Osteocyte (in vitro differentiated cells): ENCODE measurements around the gene KCNC3. TPM values are rescaled to one million over a fixed set of nuclear protein-coding genes. Genes with fewer than 3 reads are reported as not detected.

Experiments used
- DNase-seq: peaks from one replicate; pipeline ENCODE4 v3.0.0; 2021; ENCODE audit warnings: mixed read lengths; ENCODE audit not compliant: unreplicated experiment; ENCODE audit errors: extremely low spot score
- H3K27ac Mint-ChIP-seq: one replicate; pipeline ENCODE4 v1.8.0; 2021; ENCODE audit warnings: mild to moderate bottlenecking, mixed read lengths; ENCODE audit not compliant: unreplicated experiment
- H3K27me3 Mint-ChIP-seq: one replicate; pipeline ENCODE4 v1.8.0; 2021; ENCODE audit warnings: mixed read lengths; ENCODE audit not compliant: unreplicated experiment
- H3K36me3 Mint-ChIP-seq: one replicate; pipeline ENCODE4 v1.8.0; 2021; ENCODE audit warnings: mixed read lengths; ENCODE audit not compliant: unreplicated experiment
- H3K4me1 Mint-ChIP-seq: one replicate; pipeline ENCODE4 v1.8.0; 2021; ENCODE audit warnings: mixed read lengths; ENCODE audit not compliant: unreplicated experiment
- H3K4me3 Mint-ChIP-seq: one replicate; pipeline ENCODE4 v1.8.0; 2021; ENCODE audit warnings: mild to moderate bottlenecking, moderate library complexity, mixed read lengths; ENCODE audit not compliant: unreplicated experiment
- H3K9me3 Mint-ChIP-seq: one replicate; pipeline ENCODE4 v1.8.0; 2021; ENCODE audit warnings: mixed read lengths; ENCODE audit not compliant: unreplicated experiment
- CTCF ChIP-seq: fragments of 200-600 bp; sonication (generic); IDR thresholded peaks from 2 replicates; pipeline ENCODE4 v1.5.0; 2021; ENCODE audit warnings: antibody characterized with exemption, mild to moderate bottlenecking, moderate library complexity
- long read RNA-seq: library from polyadenylated mRNA; unstranded; transcript quantifications from one replicate; pipeline ENCODE4 v2.0.0, GENCODE V29; 2021
- total RNA-seq: library from RNA; stranded (reverse); gene quantifications from 2 replicates; pipeline ENCODE4 v1.2.1, GENCODE V29; 2021

Gene KCNC3
- total RNA-seq: 1.1 and 1.2 TPM in 2 replicates
- long read RNA-seq: 0 reads

GRCh38 chr19:50329146-50329925, at the start of gene KCNC3:
Gene KCNC3, minus strand, starts transcription at chr19:50329377. Its CDS starts 295 bp downstream, at chr19:50329082.
- Mint-ChIP-seq H3K27me3 (peaks cover 53% of the 10 kb centered on the region), H3K27ac (peak within 1 kb of the TSS; percentile 68), H3K36me3 (peaks cover 7% of the 10 kb centered on the region)

GRCh38 chr19:50378863-50379236, 49.7 kb upstream of the KCNC3 start:
- TF ChIP-seq CTCF: no peak
- no peaks in the 10 kb centered on the region for H3K27me3 Mint-ChIP-seq
- H3K4me3 Mint-ChIP-seq: no peak overlapping the region
- no peaks in the 10 kb centered on the region for H3K9me3 Mint-ChIP-seq
- H3K27ac Mint-ChIP-seq: no peak overlapping the region
- peaks cover 12% of the 10 kb centered on the region for H3K4me1 Mint-ChIP-seq
- DNase-seq: no peak
- H3K36me3 Mint-ChIP-seq: peaks cover 28% of the 10 kb centered on the region

More at GRCh38 chr19:50329146-50329925, at the start of gene KCNC3:
- Mint-ChIP-seq H3K4me1 (peaks cover 35% of the 10 kb centered on the region), H3K9me3 (no peaks in the 10 kb centered on the region), H3K4me3 (peak within 1 kb of the TSS; percentile 73)
- no peak for TF ChIP-seq CTCF
- peak; percentile 96 for DNase-seq

- H3K9me3 Mint-ChIP-seq: no peaks in the 10 kb centered on the region
- no peaks in the 10 kb centered on the region for H3K27me3 Mint-ChIP-seq
- no peak overlapping the region for H3K4me3 Mint-ChIP-seq
- no peak for TF ChIP-seq CTCF
- no peak for DNase-seq
- H3K36me3 Mint-ChIP-seq: peaks cover 28% of the 10 kb centered on the region
- H3K4me1 Mint-ChIP-seq: peaks cover 9% of the 10 kb centered on the region
- no peak overlapping the region for H3K27ac Mint-ChIP-seq
Measured at GRCh38 chr19:50378169-50378862, 49.1 kb upstream of the KCNC3 start.

GRCh38 chr19:50377517-50377916, 48.3 kb upstream of the KCNC3 start:
- Mint-ChIP-seq H3K27me3 (no peaks in the 10 kb centered on the region), H3K36me3 (peaks cover 28% of the 10 kb centered on the region), H3K9me3 (no peaks in the 10 kb centered on the region), H3K27ac (peak overlapping the region; percentile 38), H3K4me3 (peak overlapping the region; percentile 60), H3K4me1 (peaks cover 7% of the 10 kb centered on the region)
- DNase-seq: no peak
- TF ChIP-seq CTCF: no peak

GRCh38 chr19:50377051-50377461, 47.9 kb upstream of the KCNC3 start:
- no peak for TF ChIP-seq CTCF
- Mint-ChIP-seq H3K9me3 (no peaks in the 10 kb centered on the region), H3K27me3 (no peaks in the 10 kb centered on the region), H3K4me1 (peaks cover 7% of the 10 kb centered on the region), H3K27ac (peak overlapping the region; percentile 38), H3K4me3 (peak overlapping the region; percentile 60), H3K36me3 (peaks cover 28% of the 10 kb centered on the region)
- no peak for DNase-seq
